ENCODE data around the gene CD69.
A peak's percentile ranks its signal among the peaks of the same experiment; 100 is the strongest.

The CD69 gene

GRCh38 chr12:9793779-9794395 is 33.2 kb upstream of the CD69 start:
- ChIA-PET POLR2A (ENCODE audit: low non-redundant PET) (no interaction called here), CTCF (interaction anchor here (0.6 kb wide), 1 partner anchor 43 kb away, joined by 7 read pairs; no protein-coding TSS in a partner anchor)
- no peak overlapping the region for H3K27ac ChIP-seq
- no peak for DNase-seq (ENCODE audit: low spot score)
- no peak for TF ChIP-seq CTCF (conservative IDR thresholded peaks at IDR 0.05; ENCODE audit: low read depth)

GRCh38 chr12:9792961-9793617 is 32.4 kb upstream of the CD69 start:
- peak; percentile 14 for DNase-seq (ENCODE audit: low spot score)
- ChIA-PET CTCF (interaction anchor here (1.0 kb wide), 1 partner anchor 42 kb away, joined by 5 read pairs; no protein-coding TSS in a partner anchor), POLR2A (ENCODE audit: low non-redundant PET) (no interaction called here)
- no peak for TF ChIP-seq CTCF (conservative IDR thresholded peaks at IDR 0.05; ENCODE audit: low read depth)
- H3K27ac ChIP-seq, result no peak overlapping the region

GRCh38 chr12:9792185-9792900 is 31.6 kb upstream of the CD69 start:
- POLR2A ChIA-PET (ENCODE audit: low non-redundant PET), result no interaction called here
- no peak overlapping the region for H3K27ac ChIP-seq
- CTCF ChIA-PET, result interaction anchor here (1.0 kb wide), 1 partner anchor 41 kb away, joined by 5 read pairs; no protein-coding TSS in a partner anchor
- TF ChIP-seq CTCF (conservative IDR thresholded peaks at IDR 0.05; ENCODE audit: low read depth), result no peak
- no peak for DNase-seq (ENCODE audit: low spot score)

GRCh38 chr12:9786726-9787717 is 26.3 kb upstream of the CD69 start:
- no peak for TF ChIP-seq CTCF (conservative IDR thresholded peaks at IDR 0.05; ENCODE audit: low read depth)
- DNase-seq (ENCODE audit: low spot score), result no peak
- ChIA-PET CTCF (no interaction called here), POLR2A (ENCODE audit: low non-redundant PET) (no interaction called here)
- H3K27ac ChIP-seq, result no peak overlapping the region

GRCh38 chr12:9784816-9785215 is 24.1 kb upstream of the CD69 start:
- POLR2A ChIA-PET (ENCODE audit: low non-redundant PET), result no interaction called here
- TF ChIP-seq CTCF (conservative IDR thresholded peaks at IDR 0.05; ENCODE audit: low read depth), result no peak
- H3K27ac ChIP-seq, result no peak overlapping the region
- CTCF ChIA-PET, result interaction anchor here (0.7 kb wide), 1 partner anchor 1048 kb away, joined by 3 read pairs; no protein-coding TSS in a partner anchor
- no peak for DNase-seq (ENCODE audit: low spot score)

Measured in RWPE1 (cell line).